ENCODE results near the gene MED12L.

Gene MED12L

DNA sequence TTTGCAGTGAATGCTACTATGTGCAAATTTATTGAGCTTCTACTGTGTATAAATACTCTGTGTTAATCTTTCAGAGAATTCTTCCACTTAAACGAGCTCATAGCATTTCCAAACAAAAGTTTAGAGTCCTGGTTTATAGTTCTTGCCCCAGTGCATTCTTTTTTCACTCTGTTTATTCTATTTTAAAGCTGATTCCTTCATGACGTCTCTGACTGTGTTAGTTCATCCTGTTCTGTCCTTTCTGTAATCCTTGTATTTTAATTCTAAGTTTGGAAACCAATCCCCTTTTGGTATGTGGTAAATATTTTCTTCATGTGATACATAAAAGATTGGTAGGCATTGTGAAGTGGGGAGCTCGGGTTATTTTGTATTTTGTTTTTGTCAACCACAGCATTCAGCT lies 174.2 kb downstream of the MED12L start:
- H3K27me3 ChIP-seq (ENCODE audit: control insufficient read depth, insufficient read depth, low read length): no peaks in the 10 kb centered on the region
- no peaks in the 10 kb centered on the region for H3K4me1 ChIP-seq (ENCODE audit: control insufficient read depth, insufficient read depth, low read length)
- H3K9ac ChIP-seq (ENCODE audit: low read depth, low read length): no peak overlapping the region
- peaks cover 3% of the 10 kb centered on the region for H3K36me3 ChIP-seq (ENCODE audit: control insufficient read depth, insufficient read depth, low read length)
- no peaks in the 10 kb centered on the region for H3K9me3 ChIP-seq (ENCODE audit: control insufficient read depth, insufficient read depth, low read length)
- no peak overlapping the region for H3K4me3 ChIP-seq (ENCODE audit: low read depth, low read length)

DNA sequence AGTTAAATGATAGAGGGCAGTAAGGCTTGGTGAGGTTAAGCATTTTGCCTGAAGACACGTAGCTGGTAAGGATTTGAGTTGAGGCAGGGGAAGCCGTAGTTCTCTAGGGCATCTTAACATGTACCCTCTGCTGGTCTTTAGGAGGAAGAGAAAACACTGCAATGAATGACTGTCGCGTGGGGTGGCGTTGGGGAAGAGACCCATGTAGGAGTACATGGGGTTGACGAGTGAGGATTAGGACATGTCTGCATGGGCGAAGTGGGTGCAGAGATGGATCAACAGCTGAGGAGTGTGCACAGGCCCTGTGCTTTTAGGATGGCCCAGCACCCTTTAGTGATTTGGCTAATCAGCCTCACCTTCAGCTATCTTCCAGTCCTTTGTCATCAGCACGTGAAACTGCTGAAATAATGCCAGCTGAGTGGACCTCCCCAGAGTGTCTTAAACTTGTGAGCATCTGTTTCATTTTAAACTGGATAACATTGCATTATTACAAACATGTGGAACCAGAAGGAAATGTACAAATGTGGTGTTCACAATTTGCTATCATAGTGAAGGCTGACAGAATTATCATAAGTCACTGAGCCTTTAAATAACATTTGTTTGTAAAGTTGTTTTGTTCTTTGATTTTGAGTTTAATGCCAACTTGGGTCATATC lies 177.5 kb downstream of the MED12L start:
- no peak overlapping the region for H3K4me3 ChIP-seq (ENCODE audit: low read depth, low read length)
- peaks cover 3% of the 10 kb centered on the region for H3K36me3 ChIP-seq (ENCODE audit: control insufficient read depth, insufficient read depth, low read length)
- no peaks in the 10 kb centered on the region for H3K4me1 ChIP-seq (ENCODE audit: control insufficient read depth, insufficient read depth, low read length)
- no peak overlapping the region for H3K9ac ChIP-seq (ENCODE audit: low read depth, low read length)
- no peaks in the 10 kb centered on the region for H3K27me3 ChIP-seq (ENCODE audit: control insufficient read depth, insufficient read depth, low read length)
- H3K9me3 ChIP-seq (ENCODE audit: control insufficient read depth, insufficient read depth, low read length): no peaks in the 10 kb centered on the region

DNA sequence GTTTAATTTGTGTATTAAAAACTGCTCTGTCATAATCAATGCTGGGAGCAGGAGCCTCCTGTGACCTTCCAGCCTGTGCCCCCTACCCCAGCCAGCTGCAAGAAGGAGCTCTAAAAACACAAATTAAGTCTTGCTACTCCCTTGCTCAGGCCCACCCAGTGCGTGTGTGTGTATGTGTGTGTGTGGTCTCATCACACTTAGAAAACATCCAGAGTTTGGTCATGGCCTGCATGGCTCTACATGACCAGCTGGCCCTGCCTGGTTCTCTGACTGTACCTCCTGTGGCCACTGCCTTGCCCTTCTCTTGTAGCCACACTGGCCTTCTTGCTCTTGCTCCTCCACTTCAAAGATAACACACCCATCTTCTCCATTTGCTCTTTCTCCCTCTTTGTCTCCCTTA lies 179.1 kb downstream of the MED12L start:
- H3K36me3 ChIP-seq (ENCODE audit: control insufficient read depth, insufficient read depth, low read length): peaks cover 3% of the 10 kb centered on the region
- H3K27me3 ChIP-seq (ENCODE audit: control insufficient read depth, insufficient read depth, low read length): no peaks in the 10 kb centered on the region
- no peak overlapping the region for H3K9ac ChIP-seq (ENCODE audit: low read depth, low read length)
- no peak overlapping the region for H3K4me3 ChIP-seq (ENCODE audit: low read depth, low read length)
- peaks cover 4% of the 10 kb centered on the region for H3K4me1 ChIP-seq (ENCODE audit: control insufficient read depth, insufficient read depth, low read length)
- no peaks in the 10 kb centered on the region for H3K9me3 ChIP-seq (ENCODE audit: control insufficient read depth, insufficient read depth, low read length)

DNA sequence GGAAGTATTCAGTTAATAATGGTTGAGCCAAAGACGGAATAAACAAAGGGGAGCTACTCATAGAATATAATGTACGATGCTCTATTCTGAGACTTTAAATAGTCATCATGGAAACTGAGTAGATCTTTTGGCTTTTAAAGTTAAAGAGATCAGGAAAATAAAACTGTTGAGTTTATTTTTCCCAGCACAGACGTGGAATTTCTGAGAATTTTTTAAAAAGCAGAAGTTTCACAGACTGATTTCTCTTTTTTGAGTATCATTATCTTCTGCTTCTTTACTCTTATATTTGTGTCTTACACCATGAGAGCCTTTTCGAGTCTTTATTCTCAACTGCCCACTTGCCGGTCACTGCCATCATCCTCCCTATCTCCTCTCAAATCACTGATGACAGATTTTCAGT lies 179.7 kb downstream of the MED12L start:
- Histone ChIP-seq H3K36me3 (ENCODE audit: control insufficient read depth, insufficient read depth, low read length) (peaks cover 3% of the 10 kb centered on the region), H3K4me3 (ENCODE audit: low read depth, low read length) (no peak overlapping the region), H3K9me3 (ENCODE audit: control insufficient read depth, insufficient read depth, low read length) (no peaks in the 10 kb centered on the region), H3K27me3 (ENCODE audit: control insufficient read depth, insufficient read depth, low read length) (no peaks in the 10 kb centered on the region), H3K4me1 (ENCODE audit: control insufficient read depth, insufficient read depth, low read length) (peaks cover 4% of the 10 kb centered on the region), H3K9ac (ENCODE audit: low read depth, low read length) (no peak overlapping the region)

DNA sequence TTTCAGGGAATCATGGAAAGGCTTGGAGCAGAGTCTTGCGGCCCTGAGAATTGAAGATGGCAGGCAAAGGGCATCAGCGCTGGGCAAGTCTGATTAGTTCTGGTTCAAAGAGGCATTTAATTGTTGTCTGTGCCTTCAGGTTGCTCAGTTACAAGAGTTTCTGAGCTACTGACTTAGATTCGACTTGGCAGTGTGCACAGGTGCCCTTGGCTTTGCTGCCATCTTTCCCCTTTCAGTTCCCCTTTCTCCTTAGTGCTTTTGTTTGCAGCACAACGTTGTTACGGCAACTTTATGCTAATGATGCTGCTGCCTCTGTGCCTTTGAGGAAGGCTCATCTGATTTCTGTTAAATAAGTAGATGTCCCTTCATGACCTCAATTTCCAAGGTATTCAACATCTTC lies 180.4 kb downstream of the MED12L start:
- no peak overlapping the region for H3K9ac ChIP-seq (ENCODE audit: low read depth, low read length)
- H3K36me3 ChIP-seq (ENCODE audit: control insufficient read depth, insufficient read depth, low read length): peaks cover 2% of the 10 kb centered on the region
- H3K4me3 ChIP-seq (ENCODE audit: low read depth, low read length): no peak overlapping the region
- peaks cover 4% of the 10 kb centered on the region for H3K4me1 ChIP-seq (ENCODE audit: control insufficient read depth, insufficient read depth, low read length)
- no peaks in the 10 kb centered on the region for H3K9me3 ChIP-seq (ENCODE audit: control insufficient read depth, insufficient read depth, low read length)
- no peaks in the 10 kb centered on the region for H3K27me3 ChIP-seq (ENCODE audit: control insufficient read depth, insufficient read depth, low read length)

DNA sequence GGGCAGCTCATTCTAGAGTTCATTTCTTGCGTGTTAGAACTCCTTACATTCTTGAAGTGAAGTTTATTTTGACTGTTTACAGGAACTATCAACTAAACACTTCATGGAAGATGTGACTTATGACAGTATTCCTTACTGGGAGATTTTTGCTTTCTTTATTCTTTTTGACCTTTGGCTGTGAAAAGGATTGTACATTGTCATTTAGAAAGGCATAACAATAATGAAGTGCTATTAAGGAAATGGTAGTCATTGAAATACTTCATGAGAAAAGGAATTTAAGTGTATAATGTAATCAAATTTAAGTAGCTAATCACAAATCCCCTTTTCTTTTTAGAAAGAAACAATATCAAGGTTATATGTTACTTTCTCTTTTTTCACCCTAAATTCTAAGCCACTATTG lies 181.6 kb downstream of the MED12L start:
- no peaks in the 10 kb centered on the region for H3K36me3 ChIP-seq (ENCODE audit: control insufficient read depth, insufficient read depth, low read length)
- peaks cover 4% of the 10 kb centered on the region for H3K4me1 ChIP-seq (ENCODE audit: control insufficient read depth, insufficient read depth, low read length)
- H3K9me3 ChIP-seq (ENCODE audit: control insufficient read depth, insufficient read depth, low read length): no peaks in the 10 kb centered on the region
- H3K9ac ChIP-seq (ENCODE audit: low read depth, low read length): no peak overlapping the region
- H3K27me3 ChIP-seq (ENCODE audit: control insufficient read depth, insufficient read depth, low read length): no peaks in the 10 kb centered on the region
- no peak overlapping the region for H3K4me3 ChIP-seq (ENCODE audit: low read depth, low read length)

DNA sequence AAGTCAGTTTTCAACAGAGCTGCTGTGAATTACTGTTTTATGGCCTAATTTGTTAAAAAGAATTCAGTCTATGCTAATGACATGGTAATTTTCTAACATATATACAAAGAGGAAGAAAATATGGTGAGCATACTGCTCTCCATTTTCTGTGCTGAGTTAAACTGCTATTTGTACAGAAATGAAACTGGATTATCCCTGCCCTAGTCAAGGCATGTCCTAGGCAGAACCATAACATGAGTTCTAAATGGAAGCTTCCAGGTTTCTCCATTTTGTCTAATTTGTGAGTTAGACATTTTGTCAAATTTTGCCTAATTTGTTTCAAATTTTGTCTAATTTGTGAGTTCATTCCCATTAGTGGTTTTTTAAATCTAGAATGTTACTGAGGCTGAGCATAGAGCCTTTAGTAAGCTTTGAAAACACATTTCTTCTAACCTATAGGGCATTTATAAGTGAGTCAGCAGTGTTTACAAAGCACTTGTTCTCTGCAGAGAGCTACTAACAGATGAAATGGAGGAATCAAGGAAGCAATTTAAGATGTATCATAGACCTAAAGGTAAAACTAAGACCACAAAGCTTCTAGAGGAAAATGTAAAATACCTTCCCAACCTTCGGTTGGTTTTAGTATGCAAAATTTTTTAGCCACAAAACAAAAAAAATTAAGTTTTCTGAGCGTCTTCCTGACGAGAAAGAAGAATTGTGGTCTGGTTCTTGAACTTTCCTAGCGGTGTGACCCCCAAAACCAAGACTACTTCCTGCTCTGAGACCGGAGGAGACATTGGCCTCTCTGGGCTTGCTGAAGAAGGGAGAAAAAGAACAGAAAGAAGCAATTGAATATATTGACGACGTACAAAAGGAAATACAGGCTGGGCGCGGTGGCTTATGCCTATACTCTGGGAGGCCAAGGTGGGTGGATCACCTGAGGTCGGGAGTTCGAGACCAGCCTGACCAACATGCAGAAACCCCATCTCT lies 183.1 kb downstream of the MED12L start:
- Histone ChIP-seq H3K4me3 (ENCODE audit: low read depth, low read length) (no peak overlapping the region), H3K4me1 (ENCODE audit: control insufficient read depth, insufficient read depth, low read length) (peaks cover 4% of the 10 kb centered on the region), H3K36me3 (ENCODE audit: control insufficient read depth, insufficient read depth, low read length) (no peaks in the 10 kb centered on the region), H3K9ac (ENCODE audit: low read depth, low read length) (no peak overlapping the region), H3K27me3 (ENCODE audit: control insufficient read depth, insufficient read depth, low read length) (no peaks in the 10 kb centered on the region), H3K9me3 (ENCODE audit: control insufficient read depth, insufficient read depth, low read length) (no peaks in the 10 kb centered on the region)

GRCh38 chr3:151269631-151270030 lies 184.2 kb downstream of the MED12L start:
- no peak overlapping the region for H3K9ac ChIP-seq (ENCODE audit: low read depth, low read length)
- no peaks in the 10 kb centered on the region for H3K36me3 ChIP-seq (ENCODE audit: control insufficient read depth, insufficient read depth, low read length)
- no peak overlapping the region for H3K4me3 ChIP-seq (ENCODE audit: low read depth, low read length)

GRCh38 chr3:151275091-151275490 lies 189.6 kb downstream of the MED12L start:
- Histone ChIP-seq H3K36me3 (ENCODE audit: control insufficient read depth, insufficient read depth, low read length) (no peaks in the 10 kb centered on the region), H3K4me3 (ENCODE audit: low read depth, low read length) (no peak overlapping the region), H3K9me3 (ENCODE audit: control insufficient read depth, insufficient read depth, low read length) (no peaks in the 10 kb centered on the region), H3K27me3 (ENCODE audit: control insufficient read depth, insufficient read depth, low read length) (no peaks in the 10 kb centered on the region), H3K4me1 (ENCODE audit: control insufficient read depth, insufficient read depth, low read length) (no peaks in the 10 kb centered on the region), H3K9ac (ENCODE audit: low read depth, low read length) (no peak overlapping the region)

More at GRCh38 chr3:151269631-151270030, 184.2 kb downstream of the MED12L start:
- Histone ChIP-seq H3K4me1 (ENCODE audit: control insufficient read depth, insufficient read depth, low read length) (peaks cover 4% of the 10 kb centered on the region), H3K9me3 (ENCODE audit: control insufficient read depth, insufficient read depth, low read length) (no peaks in the 10 kb centered on the region), H3K27me3 (ENCODE audit: control insufficient read depth, insufficient read depth, low read length) (no peaks in the 10 kb centered on the region)

- no peaks in the 10 kb centered on the region for H3K4me1 ChIP-seq (ENCODE audit: control insufficient read depth, insufficient read depth, low read length)
Measured at GRCh38 chr3:151276038-151276686, 190.7 kb downstream of the MED12L start.

GRCh38 chr3:151276687-151277042 lies 191.2 kb downstream of the MED12L start:
- no peaks in the 10 kb centered on the region for H3K4me1 ChIP-seq (ENCODE audit: control insufficient read depth, insufficient read depth, low read length)
- no peaks in the 10 kb centered on the region for H3K36me3 ChIP-seq (ENCODE audit: control insufficient read depth, insufficient read depth, low read length)

More at GRCh38 chr3:151276038-151276686, 190.7 kb downstream of the MED12L start:
- Histone ChIP-seq H3K36me3 (ENCODE audit: control insufficient read depth, insufficient read depth, low read length) (no peaks in the 10 kb centered on the region), H3K9me3 (ENCODE audit: control insufficient read depth, insufficient read depth, low read length) (no peaks in the 10 kb centered on the region), H3K27me3 (ENCODE audit: control insufficient read depth, insufficient read depth, low read length) (no peaks in the 10 kb centered on the region), H3K9ac (ENCODE audit: low read depth, low read length) (no peak overlapping the region), H3K4me3 (ENCODE audit: low read depth, low read length) (no peak overlapping the region)

More at GRCh38 chr3:151276687-151277042, 191.2 kb downstream of the MED12L start:
- H3K9ac ChIP-seq (ENCODE audit: low read depth, low read length): no peak overlapping the region
- H3K4me3 ChIP-seq (ENCODE audit: low read depth, low read length): no peak overlapping the region
- no peaks in the 10 kb centered on the region for H3K27me3 ChIP-seq (ENCODE audit: control insufficient read depth, insufficient read depth, low read length)
- H3K9me3 ChIP-seq (ENCODE audit: control insufficient read depth, insufficient read depth, low read length): no peaks in the 10 kb centered on the region
